Measurements from ENCODE around the gene SLC20A1.

Gene SLC20A1

DNA sequence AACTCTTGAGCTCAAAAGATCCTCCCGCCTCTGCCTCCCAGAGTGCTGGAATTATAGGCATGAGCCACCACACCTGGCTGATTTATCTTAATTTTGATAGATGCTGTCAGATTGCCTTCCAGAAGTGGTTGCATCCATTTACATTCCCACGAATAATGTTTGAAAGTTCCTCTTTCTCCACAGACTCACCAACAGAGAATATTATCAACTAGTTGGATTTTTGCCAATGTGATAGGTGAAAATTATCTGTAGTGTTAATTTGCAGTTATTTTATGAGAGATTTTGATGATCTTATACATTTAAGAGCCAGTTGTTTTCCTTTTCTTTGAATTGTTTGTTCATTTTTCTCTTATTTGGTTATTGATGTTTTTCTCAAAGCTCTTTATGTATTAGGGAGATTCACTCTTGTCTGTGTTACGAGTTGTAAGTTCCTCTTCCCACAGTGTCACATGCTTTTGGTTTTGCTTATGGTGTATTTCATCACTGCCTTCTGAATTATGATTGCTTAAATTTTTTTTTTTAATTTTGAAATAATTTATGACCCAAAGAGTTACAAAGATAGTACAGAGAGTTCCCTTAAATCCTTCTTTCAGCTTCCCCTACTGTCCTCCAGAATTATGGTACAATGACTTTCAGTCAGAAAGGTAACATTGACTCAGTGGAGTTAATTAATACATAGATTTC, 54.4 kb downstream of the SLC20A1 start:
- H3K9me2 ChIP-seq (replicated peaks; ENCODE audit: control insufficient read depth, low read length), result no peaks in the 10 kb centered on the region
- H3K36me3 ChIP-seq (ENCODE audit: control insufficient read depth, low read length), result no peaks in the 10 kb centered on the region
- no peak overlapping the region for H3K27ac ChIP-seq (ENCODE audit: low read depth, low read length)
- no peaks in the 10 kb centered on the region for H4K20me1 ChIP-seq (ENCODE audit: control insufficient read depth, insufficient read depth, low read depth, low read length)
- H3K4me1 ChIP-seq (ENCODE audit: control insufficient read depth, low read length), result no peaks in the 10 kb centered on the region
- H3K4me2 ChIP-seq (ENCODE audit: low read length), result no peak overlapping the region
- no peaks in the 10 kb centered on the region for H3F3A ChIP-seq (ENCODE audit: control insufficient read depth, insufficient read depth)
- H3K79me2 ChIP-seq (ENCODE audit: control insufficient read depth, low read length), result no peaks in the 10 kb centered on the region
- H3K27me3 ChIP-seq (ENCODE audit: control insufficient read depth, low read length), result peaks cover 53% of the 10 kb centered on the region
- no peaks in the 10 kb centered on the region for H3K9me3 ChIP-seq (ENCODE audit: control insufficient read depth, insufficient read depth, low read length)
- no peak overlapping the region for H3K4me3 ChIP-seq (ENCODE audit: low read length)
- no peak for TF ChIP-seq EZH2phosphoT487 (IDR thresholded peaks at IDR 0.05; ENCODE audit: borderline replicate concordance, low read length)
- TF ChIP-seq, protein P1, sequence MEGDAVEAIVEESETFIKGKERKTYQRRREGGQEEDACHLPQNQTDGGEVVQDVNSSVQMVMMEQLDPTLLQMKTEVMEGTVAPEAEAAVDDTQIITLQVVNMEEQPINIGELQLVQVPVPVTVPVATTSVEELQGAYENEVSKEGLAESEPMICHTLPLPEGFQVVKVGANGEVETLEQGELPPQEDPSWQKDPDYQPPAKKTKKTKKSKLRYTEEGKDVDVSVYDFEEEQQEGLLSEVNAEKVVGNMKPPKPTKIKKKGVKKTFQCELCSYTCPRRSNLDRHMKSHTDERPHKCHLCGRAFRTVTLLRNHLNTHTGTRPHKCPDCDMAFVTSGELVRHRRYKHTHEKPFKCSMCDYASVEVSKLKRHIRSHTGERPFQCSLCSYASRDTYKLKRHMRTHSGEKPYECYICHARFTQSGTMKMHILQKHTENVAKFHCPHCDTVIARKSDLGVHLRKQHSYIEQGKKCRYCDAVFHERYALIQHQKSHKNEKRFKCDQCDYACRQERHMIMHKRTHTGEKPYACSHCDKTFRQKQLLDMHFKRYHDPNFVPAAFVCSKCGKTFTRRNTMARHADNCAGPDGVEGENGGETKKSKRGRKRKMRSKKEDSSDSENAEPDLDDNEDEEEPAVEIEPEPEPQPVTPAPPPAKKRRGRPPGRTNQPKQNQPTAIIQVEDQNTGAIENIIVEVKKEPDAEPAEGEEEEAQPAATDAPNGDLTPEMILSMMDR (IDR thresholded peaks at IDR 0.05; ENCODE audit: low read depth, low read length, poor library complexity, severe bottlenecking), result no peak

DNA sequence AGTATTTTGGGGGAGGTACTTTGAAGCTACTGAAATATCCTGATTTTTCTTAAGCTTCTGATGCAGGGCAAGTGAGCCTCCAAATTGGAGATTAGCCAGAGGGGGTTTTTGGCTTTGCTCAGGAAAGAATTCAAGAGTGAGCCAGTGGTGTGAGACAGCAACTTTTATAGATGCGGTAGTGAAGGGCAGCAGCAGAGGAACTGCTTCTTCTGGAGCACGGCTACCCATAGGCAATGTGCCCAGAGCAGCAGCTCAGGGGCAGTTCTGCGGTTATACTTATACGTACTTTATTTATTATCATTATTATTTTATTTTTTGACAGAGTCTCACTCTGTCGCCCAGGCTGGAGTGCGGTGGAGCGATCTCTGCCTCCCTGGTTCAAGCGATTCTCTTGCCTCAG, 55.3 kb downstream of the SLC20A1 start:
- Histone ChIP-seq H3K27ac (ENCODE audit: low read depth, low read length) (no peak overlapping the region), H3F3A (ENCODE audit: control insufficient read depth, insufficient read depth) (no peaks in the 10 kb centered on the region), H3K4me1 (ENCODE audit: control insufficient read depth, low read length) (no peaks in the 10 kb centered on the region), H3K4me2 (ENCODE audit: low read length) (no peak overlapping the region), H3K9me2 (replicated peaks; ENCODE audit: control insufficient read depth, low read length) (no peaks in the 10 kb centered on the region), H3K9me3 (ENCODE audit: control insufficient read depth, insufficient read depth, low read length) (no peaks in the 10 kb centered on the region), H3K27me3 (ENCODE audit: control insufficient read depth, low read length) (peaks cover 62% of the 10 kb centered on the region), H4K20me1 (ENCODE audit: control insufficient read depth, insufficient read depth, low read depth, low read length) (no peaks in the 10 kb centered on the region), H3K36me3 (ENCODE audit: control insufficient read depth, low read length) (no peaks in the 10 kb centered on the region), H3K79me2 (ENCODE audit: control insufficient read depth, low read length) (no peaks in the 10 kb centered on the region), H3K4me3 (ENCODE audit: low read length) (no peak overlapping the region)
- no peak for TF ChIP-seq EZH2phosphoT487 (IDR thresholded peaks at IDR 0.05; ENCODE audit: borderline replicate concordance, low read length)
- TF ChIP-seq, protein P1 (IDR thresholded peaks at IDR 0.05; ENCODE audit: low read depth, low read length, poor library complexity, severe bottlenecking), result no peak

GRCh38 chr2:112703684-112704083, 57.9 kb downstream of the SLC20A1 start:
- Histone ChIP-seq H3F3A (ENCODE audit: control insufficient read depth, insufficient read depth) (no peaks in the 10 kb centered on the region), H3K27me3 (ENCODE audit: control insufficient read depth, low read length) (peaks cover 82% of the 10 kb centered on the region), H3K9me3 (ENCODE audit: control insufficient read depth, insufficient read depth, low read length) (no peaks in the 10 kb centered on the region), H4K20me1 (ENCODE audit: control insufficient read depth, insufficient read depth, low read depth, low read length) (no peaks in the 10 kb centered on the region), H3K36me3 (ENCODE audit: control insufficient read depth, low read length) (no peaks in the 10 kb centered on the region), H3K4me2 (ENCODE audit: low read length) (no peak overlapping the region), H3K79me2 (ENCODE audit: control insufficient read depth, low read length) (no peaks in the 10 kb centered on the region), H3K9me2 (replicated peaks; ENCODE audit: control insufficient read depth, low read length) (no peaks in the 10 kb centered on the region), H3K4me1 (ENCODE audit: control insufficient read depth, low read length) (peaks cover 9% of the 10 kb centered on the region), H3K4me3 (ENCODE audit: low read length) (no peak overlapping the region), H3K27ac (ENCODE audit: low read depth, low read length) (no peak overlapping the region)
- TF ChIP-seq EZH2phosphoT487 (IDR thresholded peaks at IDR 0.05; ENCODE audit: borderline replicate concordance, low read length), result no peak
- TF ChIP-seq, protein P1 (IDR thresholded peaks at IDR 0.05; ENCODE audit: low read depth, low read length, poor library complexity, severe bottlenecking), result no peak
